OCI-LY1 (cell line): ENCODE measurements around the gene FRMD4A.

Experiments
- EZH2 ChIP-seq: fragments of 200-600 bp; sonication (generic), shearing (Covaris generic); IDR thresholded peaks from 2 replicates; pipeline ENCODE4 v1.8.0; 2017; ENCODE audit warnings: borderline replicate concordance, mixed run types, mild to moderate bottlenecking, antibody characterized with exemption, low read length, moderate library complexity, mixed read lengths
- TF ChIP-seq, protein P1 (sequence below): fragments of 200-600 bp; sonication (generic), shearing (Covaris generic); IDR thresholded peaks from 2 replicates; pipeline ENCODE4 v1.5.1; 2017; ENCODE audit warnings: mild to moderate bottlenecking, antibody characterized with exemption, low read length, moderate library complexity, mixed read lengths

- TF ChIP-seq, protein P1, sequence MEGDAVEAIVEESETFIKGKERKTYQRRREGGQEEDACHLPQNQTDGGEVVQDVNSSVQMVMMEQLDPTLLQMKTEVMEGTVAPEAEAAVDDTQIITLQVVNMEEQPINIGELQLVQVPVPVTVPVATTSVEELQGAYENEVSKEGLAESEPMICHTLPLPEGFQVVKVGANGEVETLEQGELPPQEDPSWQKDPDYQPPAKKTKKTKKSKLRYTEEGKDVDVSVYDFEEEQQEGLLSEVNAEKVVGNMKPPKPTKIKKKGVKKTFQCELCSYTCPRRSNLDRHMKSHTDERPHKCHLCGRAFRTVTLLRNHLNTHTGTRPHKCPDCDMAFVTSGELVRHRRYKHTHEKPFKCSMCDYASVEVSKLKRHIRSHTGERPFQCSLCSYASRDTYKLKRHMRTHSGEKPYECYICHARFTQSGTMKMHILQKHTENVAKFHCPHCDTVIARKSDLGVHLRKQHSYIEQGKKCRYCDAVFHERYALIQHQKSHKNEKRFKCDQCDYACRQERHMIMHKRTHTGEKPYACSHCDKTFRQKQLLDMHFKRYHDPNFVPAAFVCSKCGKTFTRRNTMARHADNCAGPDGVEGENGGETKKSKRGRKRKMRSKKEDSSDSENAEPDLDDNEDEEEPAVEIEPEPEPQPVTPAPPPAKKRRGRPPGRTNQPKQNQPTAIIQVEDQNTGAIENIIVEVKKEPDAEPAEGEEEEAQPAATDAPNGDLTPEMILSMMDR: no peak
- TF ChIP-seq EZH2: no peak
Measured at GRCh38 chr10:13911821-13912520, 418.8 kb downstream of the FRMD4A start.
